GM18511 (cell line): Measurements from ENCODE around the gene MYH7.
"Not testable (repeated sequence)": the region's sequence is repeated elsewhere in the genome, so short reads cannot be mapped to it uniquely, and the experiment has no call there.

ENCODE experiments used
- ATAC-seq: cut with Tn5 transposase; IDR thresholded peaks from one replicate; pipeline ENCODE4 v1.9.1; 2021; ENCODE audit warnings: mild to moderate bottlenecking, moderate library complexity; ENCODE audit not compliant: unreplicated experiment

Gene MYH7

DNA sequence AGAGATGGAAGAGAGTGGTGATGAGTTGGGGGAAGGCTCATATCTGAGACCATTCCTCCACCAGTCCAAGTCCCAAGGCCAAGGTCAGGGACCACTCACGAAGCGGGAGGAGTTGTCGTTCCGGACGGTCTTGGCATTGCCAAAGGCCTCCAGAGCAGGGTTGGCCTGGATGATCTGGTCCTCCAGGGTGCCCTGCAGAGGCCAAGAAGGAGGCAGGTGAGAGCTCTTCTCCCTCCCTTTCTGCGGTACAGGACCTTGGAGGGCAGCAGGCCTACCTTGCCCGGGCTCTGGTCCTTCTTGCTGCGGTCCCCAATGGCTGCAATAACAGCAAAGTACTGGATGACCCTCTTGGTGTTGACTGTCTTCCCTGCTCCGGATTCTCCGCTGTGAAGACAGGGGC lies 4.0 kb downstream of the MYH7 start:
- ATAC-seq, result no peak

DNA sequence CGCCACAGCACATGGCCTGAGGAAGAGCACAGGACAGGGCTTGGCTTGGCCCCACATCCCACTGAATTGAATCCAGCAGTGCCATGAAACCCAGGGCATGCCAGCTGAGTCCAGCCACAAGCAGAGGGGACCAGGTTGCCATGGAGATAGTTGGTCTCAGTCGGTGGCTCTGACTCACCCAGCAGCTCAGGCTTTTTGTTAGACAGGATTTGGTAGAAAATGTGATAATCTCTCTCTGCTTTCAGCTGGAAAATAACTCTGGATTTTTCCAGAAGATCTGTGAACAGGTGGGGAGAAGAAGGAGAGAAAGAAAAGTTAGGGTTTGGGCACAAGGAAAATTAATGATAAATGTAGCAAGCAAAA lies 4.8 kb downstream of the MYH7 start:
- no peak for ATAC-seq

GRCh38 chr14:23430016-23430722 lies 5.3 kb downstream of the MYH7 start:
- no peak for ATAC-seq

GRCh38 chr14:23428686-23429495 lies 6.6 kb downstream of the MYH7 start:
- no peak for ATAC-seq

GRCh38 chr14:23425798-23426197 lies 9.7 kb downstream of the MYH7 start:
- not testable (repeated sequence) for ATAC-seq

- ATAC-seq, result no peak
Measured at GRCh38 chr14:23425169-23425568, 10.3 kb downstream of the MYH7 start.

- no peak for ATAC-seq
Measured at GRCh38 chr14:23423657-23424056, 11.8 kb downstream of the MYH7 start.

DNA sequence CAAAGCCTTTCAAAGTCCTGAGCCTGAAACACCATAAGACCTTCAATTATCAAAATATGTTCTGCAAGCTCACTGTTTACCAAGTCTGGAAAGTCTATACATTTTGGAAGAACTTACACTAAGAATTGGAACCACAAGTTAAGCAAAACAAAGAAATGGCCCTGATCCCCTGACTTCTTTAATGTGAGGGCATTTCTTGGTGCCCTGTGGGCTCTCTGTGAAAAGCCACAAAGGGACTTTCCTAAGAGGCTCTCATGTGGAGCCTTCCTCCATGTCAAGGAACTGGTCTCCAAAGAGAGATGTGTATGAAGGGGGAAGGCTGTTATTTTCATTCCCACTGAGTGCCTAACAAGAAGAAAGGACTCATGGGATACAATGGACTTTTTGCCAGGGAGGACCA lies 13.9 kb downstream of the MYH7 start:
- ATAC-seq, result no peak

DNA sequence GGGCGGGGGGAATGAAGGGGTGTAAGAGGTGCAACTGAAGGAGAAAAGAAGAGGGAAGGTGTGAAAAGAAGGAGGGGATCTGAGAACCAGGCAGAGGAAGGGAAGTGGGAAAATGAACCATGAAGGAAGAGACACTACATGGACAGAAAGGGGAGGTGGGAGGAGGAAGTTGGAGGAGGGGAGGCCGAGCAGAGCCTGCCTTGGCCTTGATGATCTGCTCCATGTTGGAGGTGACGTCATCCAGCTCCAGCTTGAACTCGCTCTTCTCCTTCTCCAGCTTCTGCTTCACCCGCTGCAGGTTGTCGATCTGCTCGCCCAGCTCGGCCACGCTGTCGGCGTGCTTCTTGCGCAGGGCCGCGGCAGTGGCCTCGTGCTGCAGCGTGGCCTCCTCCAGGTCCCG lies 15.8 kb downstream of the MYH7 start:
- not testable (repeated sequence) for ATAC-seq

DNA sequence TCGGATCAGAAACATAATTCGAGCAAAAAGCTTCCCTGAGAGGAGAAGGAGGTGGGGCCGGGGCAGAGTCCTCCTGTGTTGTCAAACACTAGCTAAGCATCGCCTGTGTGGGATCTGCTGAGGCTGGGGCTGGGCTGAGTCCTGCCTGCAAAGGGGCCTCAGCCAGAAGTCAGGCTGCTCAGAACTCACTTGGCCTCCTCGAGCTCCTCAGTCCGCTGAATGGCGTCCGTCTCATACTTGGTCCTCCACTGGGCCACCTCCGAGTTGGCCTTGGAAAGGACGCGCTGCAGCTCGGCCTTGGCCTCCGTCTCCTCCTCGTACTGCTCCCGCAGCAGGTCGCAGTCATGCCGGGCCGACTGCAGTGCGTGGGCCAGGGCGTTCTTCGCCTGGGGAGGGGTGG lies 17.4 kb downstream of the MYH7 start:
- no peak for ATAC-seq

DNA sequence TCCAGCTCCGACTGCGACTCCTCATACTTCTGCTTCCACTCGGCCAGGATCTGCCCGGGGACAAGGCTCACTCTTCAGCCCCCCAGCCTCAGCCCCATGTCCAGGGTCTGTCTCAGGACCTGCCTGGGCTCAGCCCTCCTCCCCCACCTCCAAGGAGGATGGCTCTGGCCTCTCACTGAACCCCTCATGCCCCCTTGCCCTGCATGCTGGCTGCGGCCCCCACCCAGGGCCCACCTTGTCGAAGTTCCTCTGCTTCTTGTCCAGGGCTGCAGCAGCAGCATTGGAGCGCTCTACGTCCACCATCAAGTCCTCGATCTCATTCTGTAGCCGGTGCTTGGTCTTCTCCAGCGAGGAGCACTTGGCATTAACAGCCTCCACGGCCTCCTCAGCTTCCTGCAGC lies 18.2 kb downstream of the MYH7 start:
- ATAC-seq, result not testable (repeated sequence)

DNA sequence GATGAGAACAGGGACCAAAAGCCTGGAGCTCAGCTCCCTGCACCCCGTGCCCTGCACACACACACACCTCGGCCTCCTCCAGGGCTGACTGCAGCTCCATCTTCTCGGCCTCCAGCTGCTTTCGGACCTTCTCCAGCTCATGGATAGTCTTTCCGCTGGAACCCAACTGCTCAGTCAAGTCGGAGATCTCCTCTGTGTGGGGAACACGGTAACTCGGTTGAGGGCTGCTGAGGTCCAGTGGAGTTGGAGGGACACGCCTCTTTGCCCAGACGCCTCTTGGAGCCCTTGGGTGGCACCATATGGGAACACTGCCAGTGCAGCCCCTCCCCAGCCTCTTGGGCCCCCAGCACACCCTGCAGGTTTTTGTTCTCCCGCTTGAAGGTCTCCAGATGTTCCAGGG lies 18.7 kb downstream of the MYH7 start:
- no peak for ATAC-seq

- no peak for ATAC-seq
Measured at GRCh38 chr14:23415821-23416778, 19.4 kb downstream of the MYH7 start.

- no peak for ATAC-seq
Measured at GRCh38 chr14:23414906-23415820, 20.3 kb downstream of the MYH7 start.

DNA sequence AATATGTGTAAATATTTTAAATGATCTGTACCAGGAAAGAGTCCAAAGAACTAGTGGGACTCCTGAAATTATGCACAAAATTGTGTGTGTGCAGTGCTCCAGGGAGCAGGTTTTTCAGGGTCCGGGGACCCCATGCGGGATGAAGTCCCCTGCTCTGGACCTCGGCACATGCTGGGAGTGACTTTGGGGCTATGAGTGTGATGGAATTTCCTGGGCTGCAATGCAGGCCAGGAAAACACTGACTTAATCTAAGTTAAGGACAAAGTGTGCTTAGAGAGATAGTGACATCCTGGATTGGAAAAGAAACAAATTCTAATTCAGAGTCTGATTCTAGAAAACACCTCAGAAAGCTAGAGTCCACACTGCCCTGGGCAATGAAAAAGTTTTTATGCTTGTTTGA lies 21.2 kb downstream of the MYH7 start:
- ATAC-seq, result no peak

DNA sequence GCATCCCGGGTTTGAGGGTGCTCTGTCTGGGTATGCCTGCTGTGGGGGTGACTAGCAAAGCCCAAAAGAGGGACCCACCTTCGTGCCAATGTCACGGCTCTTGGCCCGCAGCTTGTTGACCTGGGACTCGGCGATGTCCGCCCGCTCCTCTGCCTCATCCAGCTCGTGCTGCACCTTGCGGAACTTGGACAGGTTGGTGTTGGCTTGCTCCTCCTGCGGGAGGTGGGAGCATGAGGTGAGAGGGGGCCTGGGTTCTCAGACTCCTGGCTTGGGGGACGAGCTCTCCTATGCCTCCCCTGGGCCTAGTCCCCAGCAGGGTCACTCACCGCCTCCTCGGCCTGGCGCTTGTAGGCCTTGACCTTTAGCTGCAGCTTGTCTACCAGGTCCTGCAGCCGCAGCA lies 21.8 kb downstream of the MYH7 start:
- ATAC-seq, result no peak

DNA sequence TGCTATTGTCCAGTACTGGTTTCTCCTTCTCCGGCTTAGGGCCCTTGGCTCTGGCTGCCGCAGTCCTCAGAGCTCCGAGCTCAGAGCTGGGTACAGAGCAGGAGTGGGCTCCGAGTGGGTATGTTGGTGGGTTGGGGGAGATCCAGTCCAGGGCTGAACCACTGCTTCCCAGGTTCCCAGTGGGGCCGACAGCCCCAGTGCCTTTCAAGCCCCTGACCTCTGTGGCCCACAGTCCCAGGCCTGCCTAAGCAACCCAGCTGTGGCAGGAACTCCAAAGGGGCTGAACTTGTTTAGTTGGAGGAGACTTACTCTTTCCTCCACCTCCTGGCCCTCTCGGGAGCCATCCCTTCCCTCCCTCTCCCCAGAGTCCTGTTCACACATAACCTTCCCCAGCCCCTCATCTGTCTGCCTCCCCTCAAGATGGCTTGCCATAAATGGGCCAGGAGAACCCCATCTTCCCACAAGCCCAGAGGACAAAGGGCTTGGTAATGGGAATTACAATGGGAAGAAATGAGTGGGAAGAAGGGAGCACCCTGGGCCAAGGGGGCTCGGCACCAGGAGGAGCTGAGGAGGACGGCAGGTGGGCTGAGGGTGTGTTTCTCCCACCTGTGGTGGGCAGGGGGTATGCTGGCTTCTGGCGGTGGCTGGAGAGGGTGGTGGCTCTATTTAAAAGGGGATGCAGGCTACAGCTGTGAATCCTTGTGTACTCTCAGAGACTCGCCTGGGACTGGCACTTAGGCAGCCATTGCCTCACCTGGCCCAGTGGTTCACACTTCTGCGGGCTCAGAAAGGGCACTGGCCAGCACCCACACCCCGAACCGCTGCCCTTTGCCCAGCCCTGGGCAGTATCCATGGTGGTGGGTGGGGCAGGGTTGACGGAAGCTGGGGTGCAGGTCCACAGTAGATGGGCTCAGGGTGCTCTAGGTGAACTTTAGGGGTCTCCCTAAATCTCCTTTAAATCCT lies 23.6 kb downstream of the MYH7 start:
- no peak for ATAC-seq

- no peak for ATAC-seq
Measured at GRCh38 chr14:23409966-23410635, 25.4 kb downstream of the MYH7 start.

DNA sequence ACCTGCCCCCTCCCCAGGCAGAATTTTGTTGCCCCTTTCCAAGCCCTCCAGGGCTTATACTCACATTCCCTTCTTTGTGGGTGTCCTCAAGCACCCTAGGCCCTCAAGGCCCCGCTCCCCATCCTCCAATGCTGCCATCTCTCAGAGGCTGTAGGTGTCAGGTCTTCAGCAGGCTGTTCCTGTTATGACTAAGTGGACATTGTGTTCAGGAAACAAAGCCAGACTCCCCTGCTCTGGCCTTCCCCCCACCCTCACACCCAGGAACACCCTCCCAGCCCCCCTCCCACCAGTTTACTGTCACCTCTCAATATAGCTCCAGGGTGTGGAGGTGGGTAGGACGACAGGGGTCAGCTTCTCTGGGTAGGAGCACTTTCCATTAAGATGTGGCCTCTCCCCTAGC lies 26.0 kb downstream of the MYH7 start:
- no peak for ATAC-seq
